ENCODE results near the gene BPIFB4.
"Not testable (repeated sequence)": the region's sequence is repeated elsewhere in the genome, so short reads cannot be mapped to it uniquely, and the experiment has no call there.

BPIFB4 gene

DNA sequence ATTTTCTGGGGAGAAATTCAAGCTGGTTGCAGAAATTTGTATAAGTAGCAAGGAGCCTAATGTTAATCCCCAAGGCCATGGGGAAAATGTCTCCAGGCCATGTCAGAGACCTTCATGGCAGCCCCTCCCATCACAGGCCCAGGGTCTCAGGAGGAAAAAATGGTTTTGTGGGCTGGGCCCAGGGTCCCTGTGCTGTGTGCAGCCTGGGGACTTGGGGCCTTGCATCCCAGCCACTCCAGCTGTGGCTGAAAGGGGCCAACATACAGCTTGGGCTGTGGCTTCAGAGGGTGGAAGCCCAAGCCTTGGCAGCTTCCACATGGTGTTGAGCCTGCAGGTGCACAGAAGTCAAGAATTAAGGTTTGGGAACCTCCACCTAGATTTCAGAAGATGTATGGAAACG is 42.9 kb downstream of the BPIFB4 start:
- DNase-seq = not testable (repeated sequence)

DNA sequence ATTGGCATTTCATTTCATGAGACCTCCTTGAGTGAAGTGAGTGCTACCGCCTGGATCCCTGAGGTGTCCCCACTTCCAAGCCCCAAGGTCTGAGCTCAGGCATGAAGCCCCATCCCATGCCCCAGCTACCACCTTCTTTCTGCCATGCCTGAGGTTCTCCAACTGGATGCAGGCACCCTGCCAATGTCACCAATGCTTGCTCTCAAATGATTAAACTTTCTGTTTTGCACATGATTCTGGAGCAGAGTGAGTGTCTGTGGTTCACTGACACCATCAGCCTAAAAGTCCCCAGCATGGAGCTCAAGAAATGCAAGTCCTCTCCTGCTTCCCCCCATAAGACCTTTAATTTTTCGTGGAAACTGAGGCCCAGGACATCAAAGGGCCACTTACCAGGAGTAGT is 44.8 kb downstream of the BPIFB4 start:
- no peak for DNase-seq

- no peak for DNase-seq
These were observed 45.6 kb downstream of the BPIFB4 start for GRCh38 chr20:33124994-33125393.

DNA sequence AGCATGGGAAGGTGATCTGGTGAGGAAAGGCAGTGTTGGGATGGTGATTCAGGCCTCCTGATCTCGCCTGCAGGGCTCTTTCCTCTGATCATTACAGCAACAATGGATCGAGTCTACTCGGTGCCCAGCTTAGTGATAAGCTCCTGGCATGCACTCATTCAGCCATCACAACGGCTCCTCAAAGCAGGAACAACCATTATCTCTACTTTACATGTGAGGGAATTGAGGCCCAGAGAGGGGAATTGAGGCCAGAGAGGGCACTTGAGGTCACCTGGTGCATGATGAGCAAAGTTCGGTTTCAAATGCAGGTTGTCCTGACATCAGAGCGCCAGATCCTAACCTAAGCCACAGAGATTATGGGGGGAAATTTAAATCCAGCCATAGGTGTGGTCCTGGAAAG is 46.5 kb downstream of the BPIFB4 start:
- DNase-seq = no peak

- no peak for DNase-seq
These were observed 48.1 kb downstream of the BPIFB4 start for GRCh38 chr20:33127422-33128097.

DNA sequence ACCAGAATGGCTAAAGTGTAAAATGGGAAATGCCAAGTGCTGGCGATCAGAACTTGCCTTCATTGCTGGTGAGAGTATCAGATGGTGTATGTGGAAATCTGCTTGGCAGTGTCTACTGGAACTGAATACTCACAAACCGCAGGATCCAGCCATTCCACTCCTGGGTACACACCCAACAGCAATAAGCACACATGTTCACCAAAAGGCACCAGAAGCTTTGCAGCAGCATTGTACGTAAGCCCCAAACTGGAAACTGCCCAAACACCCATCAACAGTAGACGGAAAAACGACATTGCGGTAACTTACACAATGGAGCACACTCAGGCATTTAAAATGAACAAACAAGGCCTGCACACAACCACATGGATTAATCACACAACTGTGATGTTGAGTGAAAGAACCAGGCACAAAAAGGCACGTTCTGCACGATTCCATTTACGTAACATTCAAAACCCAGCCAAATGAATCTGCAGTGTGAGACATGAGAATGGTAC is 51.2 kb downstream of the BPIFB4 start:
- no peak for DNase-seq

- no peak for DNase-seq
These were observed 52.6 kb downstream of the BPIFB4 start for GRCh38 chr20:33131949-33132473.

DNA sequence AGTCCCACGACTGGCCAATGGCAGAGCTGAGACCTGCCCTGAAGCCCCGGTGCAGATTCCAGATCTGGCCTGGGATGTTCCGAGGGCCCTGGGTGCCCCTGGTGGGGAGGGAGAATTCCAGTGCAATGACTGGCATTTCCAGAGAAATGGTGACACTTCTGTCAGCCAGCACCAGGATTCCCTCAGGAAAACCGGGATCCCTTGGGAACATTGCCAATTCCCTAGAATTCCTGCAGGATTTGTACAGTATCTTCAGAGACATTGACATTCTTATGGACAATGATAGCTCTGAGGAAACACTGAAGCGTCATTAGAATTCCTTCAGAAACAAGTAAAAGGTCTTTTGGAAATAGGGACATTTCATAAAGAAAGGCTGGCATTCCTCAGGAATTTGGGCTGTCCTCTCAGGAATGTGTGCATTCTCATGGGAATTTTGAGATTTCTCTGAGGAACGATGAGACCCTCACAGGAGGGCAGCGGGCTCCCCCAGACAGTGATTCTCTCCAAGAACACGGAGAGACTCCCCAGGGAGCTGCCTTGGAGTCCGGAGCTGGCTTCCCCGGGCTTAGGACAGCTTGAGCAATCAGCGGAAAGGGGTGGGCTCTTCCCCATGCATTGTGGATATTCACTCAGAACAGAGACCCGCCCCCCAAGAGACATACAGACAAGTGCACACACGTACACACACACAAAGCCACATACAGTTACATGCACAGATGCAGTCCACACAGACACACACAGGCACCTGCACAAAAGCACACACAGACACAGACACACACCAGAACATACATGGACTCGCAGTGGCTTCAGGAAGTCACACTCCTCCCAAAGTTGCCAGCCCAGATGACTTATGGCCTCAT is 53.3 kb downstream of the BPIFB4 start:
- DNase-seq = no peak

DNA sequence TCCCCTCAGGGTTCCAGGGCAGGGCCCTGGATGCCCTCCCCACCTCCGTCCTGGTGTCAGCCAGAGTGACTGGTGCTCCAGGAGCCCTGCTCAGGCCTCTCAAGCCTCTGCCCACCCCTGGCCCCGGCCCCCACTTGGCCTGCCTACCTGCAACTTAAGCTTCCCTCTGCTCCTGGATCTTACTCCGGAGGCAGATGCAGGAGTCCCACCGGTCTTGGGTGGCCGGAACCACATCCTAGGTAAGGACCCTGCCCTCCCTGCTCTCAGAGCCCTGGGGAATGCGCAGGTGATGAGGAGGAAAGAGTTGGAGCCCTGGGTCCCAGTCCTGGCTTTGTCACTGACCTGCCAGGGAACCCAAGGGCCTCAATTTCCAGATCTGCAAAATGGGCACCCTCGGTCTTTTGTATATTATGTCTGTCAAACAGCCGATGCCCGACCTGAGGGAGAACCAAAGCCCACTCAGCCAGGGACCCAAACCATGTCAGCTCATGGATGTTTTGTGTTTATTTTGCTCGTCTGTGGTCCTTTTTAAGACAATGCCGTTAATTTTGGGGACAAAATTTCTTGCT is 54.0 kb downstream of the BPIFB4 start:
- no peak for DNase-seq

- DNase-seq = no peak
These were observed 57.8 kb downstream of the BPIFB4 start for GRCh38 chr20:33137195-33137594.

GRCh38 chr20:33139467-33139866 is 60.0 kb downstream of the BPIFB4 start:
- DNase-seq = no peak

DNA sequence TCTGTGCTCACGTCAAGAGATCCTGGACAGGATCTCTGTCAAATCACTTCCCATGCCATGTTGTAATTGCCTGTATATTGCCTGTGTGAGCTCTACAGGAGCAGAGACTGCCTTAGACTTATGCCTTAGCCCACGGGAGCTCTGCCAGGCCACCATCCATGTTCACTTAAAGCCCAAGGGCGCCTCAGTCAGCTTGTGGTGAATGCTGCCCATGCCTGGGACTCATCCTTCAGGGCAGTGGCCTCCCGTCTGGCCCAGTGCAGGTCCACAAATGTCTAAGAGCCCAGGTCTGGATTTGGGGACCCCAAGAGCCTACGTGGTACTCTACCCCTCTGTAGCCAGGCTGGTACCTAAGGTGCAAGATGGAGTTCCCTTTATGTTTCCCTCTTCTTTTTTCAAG is 66.1 kb downstream of the BPIFB4 start:
- DNase-seq = no peak

GRCh38 chr20:33147299-33147698 is 67.9 kb downstream of the BPIFB4 start:
- no peak for DNase-seq

DNA sequence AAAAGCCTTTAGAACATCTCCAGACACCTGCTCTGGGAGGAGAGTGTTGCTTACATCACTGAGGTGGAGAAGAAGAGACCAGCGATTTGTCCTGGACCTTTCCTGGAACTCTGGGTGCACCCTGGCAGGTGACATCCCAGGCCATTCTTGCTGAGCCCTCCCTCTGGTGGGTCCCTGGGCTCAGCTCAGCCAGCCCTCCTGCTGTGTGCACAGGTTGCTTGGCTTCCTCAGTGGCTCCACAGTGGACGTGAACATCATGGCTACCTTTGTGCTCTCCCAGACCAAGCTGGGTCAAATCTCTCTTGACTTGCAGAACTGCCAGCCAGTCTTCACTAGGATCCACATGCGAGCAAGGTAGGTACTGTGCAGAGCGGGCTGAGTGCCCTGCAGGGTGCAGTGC is 68.6 kb downstream of the BPIFB4 start:
- DNase-seq = no peak

GRCh38 chr20:33154252-33154651 is 74.8 kb downstream of the BPIFB4 start:
- DNase-seq = no peak

DNA sequence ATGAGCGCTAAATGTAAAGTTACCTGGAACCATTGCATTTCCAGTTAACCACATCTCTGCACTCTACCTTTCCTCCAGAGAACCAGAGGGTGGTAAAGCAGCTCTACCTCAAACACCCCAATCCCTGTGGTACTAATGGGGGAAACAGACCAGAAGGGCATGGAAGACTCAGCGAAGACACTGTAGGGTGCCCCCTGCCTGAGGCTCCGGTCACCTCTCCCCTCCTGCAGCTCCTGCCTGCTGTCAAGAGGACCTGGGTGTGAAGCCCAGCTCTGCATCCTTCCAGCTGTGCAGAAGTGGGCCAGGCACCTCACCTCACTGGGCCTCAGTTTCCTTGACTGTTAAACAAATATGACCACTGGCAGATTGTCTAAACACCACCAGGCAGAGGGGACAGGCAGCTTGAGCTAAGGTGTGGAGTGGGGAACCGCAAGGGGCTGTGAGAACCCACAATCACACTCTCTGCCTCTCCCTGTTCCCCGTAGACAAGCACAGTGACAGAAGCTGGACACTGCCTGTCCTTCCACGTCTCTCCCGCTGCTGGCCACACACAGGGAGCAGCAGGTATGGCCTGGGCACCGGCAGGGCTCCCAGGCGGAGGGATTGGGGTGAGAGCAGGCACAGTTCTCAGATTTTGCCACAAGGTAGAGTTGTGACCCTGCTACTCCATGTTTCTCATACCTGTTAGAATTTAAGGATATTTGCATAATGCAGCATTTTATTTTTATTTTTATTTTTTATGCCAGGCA is 79.4 kb downstream of the BPIFB4 start:
- no peak for DNase-seq

DNA sequence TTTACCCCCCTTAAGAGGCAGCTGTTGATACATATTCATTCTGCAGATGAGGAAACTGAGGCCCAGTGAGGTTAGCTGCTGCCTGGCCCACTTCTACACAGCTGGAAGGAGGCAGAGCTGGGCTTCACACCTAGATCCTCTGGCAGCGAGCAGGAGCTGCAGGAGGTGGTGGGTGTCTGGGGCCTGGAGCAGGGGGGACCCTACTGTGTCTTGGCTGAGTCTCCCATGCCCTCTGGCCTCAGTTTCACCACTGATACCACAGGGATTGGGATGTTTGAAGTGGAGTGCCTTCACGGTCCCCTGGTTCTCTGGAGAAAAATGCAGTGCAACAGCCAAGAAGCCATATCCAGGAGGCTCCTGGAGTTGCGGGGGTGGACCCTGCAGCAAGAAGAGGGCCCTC is 80.3 kb downstream of the BPIFB4 start:
- DNase-seq = no peak

DNA sequence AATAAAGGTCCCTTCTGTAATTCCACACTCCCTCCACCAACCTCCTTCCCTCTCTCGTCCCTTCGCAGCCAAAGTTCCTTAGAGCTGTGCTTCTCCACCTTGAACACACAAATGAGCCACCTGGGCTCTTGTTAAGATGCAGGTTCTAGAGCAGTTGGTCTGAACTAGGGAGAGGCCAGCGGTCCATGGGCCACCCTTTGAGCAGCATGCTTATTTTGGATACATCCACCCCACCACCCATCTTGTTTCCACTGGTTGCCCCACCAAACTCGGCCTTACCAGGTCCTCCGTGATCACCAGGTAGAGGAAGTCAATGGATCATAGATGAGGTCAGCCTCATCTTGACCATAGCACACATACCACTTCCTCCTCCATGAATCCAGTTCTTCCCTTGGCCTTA is 81.2 kb downstream of the BPIFB4 start:
- no peak for DNase-seq
